GM12865 (cell line): ENCODE data around the gene LGALS13.
A peak's percentile ranks its signal among the peaks of the same experiment; 100 is the strongest.
"Not testable (repeated sequence)": the region's sequence is repeated elsewhere in the genome, so short reads cannot be mapped to it uniquely, and the experiment has no call there.

Experiments
- DNase-seq: peaks from one replicate; pipeline ENCODE4 v3.0.0; 2010; ENCODE audit warnings: low read depth
- H3K4me3 ChIP-seq: 2 replicates; pipeline ENCODE4 v1.5.1; 2011; ENCODE audit warnings: mild to moderate bottlenecking, low read depth, low read length, control low read depth
- CTCF ChIP-seq: IDR thresholded peaks from 2 replicates; pipeline ENCODE4 v1.5.1; 2011; ENCODE audit warnings: low read length, control low read depth, low read depth, inconsistent platforms; ENCODE audit not compliant: insufficient read depth; ENCODE audit errors: missing control alignments

The LGALS13 gene

DNA sequence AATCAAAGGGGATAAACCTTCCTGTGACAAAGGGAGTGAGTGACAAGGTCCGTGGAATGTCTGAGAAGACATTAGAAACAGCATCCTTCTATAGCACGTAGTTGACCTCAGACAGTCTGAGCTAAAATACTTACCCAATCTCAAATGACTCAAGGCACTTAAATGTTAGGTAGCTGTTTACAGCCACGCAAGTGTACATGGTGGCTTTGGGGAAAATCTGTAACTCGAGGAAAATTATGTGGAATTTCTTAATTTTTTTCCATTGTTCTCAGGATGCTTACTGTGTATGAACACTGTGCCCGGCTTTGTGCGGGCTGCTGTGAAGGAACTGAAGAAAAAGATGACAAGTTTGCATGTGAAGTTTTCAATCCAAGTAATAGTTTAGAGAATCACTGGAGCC lies 5.2 kb downstream of the LGALS13 start:
- H3K4me3 ChIP-seq: no peak overlapping the region
- TF ChIP-seq CTCF: no peak
- no peak for DNase-seq

- no peak for DNase-seq
- TF ChIP-seq CTCF: no peak
- no peak overlapping the region for H3K4me3 ChIP-seq
These were observed 11.3 kb downstream of the LGALS13 start for GRCh38 chr19:39613597-39613996.

DNA sequence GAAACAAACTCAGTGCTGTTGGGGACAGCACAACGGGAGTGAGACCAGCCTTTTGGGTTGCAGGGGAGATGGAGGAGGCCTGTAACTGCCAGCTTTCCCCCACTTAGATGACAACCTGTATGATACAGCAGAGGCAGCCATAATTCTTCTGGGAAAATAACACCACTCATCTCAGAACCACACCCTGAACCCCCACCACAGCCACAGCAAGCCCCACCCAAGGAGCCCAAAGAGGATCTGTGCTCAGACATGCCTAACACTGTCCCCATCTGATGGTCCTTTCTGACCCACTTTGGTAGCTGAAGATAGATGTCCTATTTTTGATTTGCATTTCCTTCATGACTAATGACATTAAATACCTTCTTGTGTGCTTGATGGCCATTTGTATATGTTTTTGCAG lies 15.4 kb downstream of the LGALS13 start:
- no peak for TF ChIP-seq CTCF
- H3K4me3 ChIP-seq: no peak overlapping the region
- peak; percentile 1 for DNase-seq

- no peak overlapping the region for H3K4me3 ChIP-seq
- DNase-seq: no peak
- TF ChIP-seq CTCF: no peak
These were observed 21.6 kb downstream of the LGALS13 start for GRCh38 chr19:39623946-39624345.

- H3K4me3 ChIP-seq: not testable (repeated sequence)
- peak; percentile 30 for DNase-seq
These were observed 25.3 kb downstream of the LGALS13 start for GRCh38 chr19:39627631-39628030.

GRCh38 chr19:39631178-39631577 lies 28.9 kb downstream of the LGALS13 start:
- no peak overlapping the region for H3K4me3 ChIP-seq
- TF ChIP-seq CTCF: no peak
- DNase-seq: no peak

DNA sequence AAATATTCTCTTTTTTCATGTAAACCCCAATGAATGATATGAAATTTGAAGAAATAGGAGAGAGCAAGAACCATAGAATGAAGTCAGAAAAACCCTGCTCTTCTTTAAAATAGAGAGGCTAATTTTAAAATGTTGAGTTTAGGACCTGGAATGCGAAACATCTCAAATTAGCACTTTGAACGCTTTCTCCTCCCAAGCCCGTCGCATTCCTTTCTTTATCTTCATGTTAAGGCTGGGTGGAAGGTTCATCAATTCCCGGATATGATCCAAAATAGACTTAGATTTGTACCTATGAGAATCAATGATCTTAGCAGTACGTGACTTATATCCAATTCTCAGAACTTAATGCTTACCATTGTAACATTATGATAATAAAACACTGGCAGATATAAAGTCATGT lies 29.3 kb downstream of the LGALS13 start:
- no peak overlapping the region for H3K4me3 ChIP-seq
- TF ChIP-seq CTCF: no peak
- no peak for DNase-seq

GRCh38 chr19:39637891-39638290 lies 35.6 kb downstream of the LGALS13 start:
- no peak for DNase-seq
- TF ChIP-seq CTCF: no peak
- H3K4me3 ChIP-seq: no peak overlapping the region
